SK-N-MC (cell line): ENCODE data around the gene ADGRL1.
"Not testable (repeated sequence)": the region's sequence is repeated elsewhere in the genome, so short reads cannot be mapped to it uniquely, and the experiment has no call there.

Source experiments
- FOXP2 ChIP-seq: optimal IDR thresholded peaks from 2 replicates; pipeline ENCODE3; 2011; ENCODE audit warnings: mild to moderate bottlenecking, moderate library complexity; ENCODE audit not compliant: insufficient read depth; ENCODE audit errors: extremely low read length, control extremely low read depth
- POLR2AphosphoS5 ChIP-seq: IDR thresholded peaks from 2 replicates; pipeline ENCODE4 v1.6.1; 2012; ENCODE audit warnings: mild to moderate bottlenecking, low read depth, low read length, borderline replicate concordance

DNA sequence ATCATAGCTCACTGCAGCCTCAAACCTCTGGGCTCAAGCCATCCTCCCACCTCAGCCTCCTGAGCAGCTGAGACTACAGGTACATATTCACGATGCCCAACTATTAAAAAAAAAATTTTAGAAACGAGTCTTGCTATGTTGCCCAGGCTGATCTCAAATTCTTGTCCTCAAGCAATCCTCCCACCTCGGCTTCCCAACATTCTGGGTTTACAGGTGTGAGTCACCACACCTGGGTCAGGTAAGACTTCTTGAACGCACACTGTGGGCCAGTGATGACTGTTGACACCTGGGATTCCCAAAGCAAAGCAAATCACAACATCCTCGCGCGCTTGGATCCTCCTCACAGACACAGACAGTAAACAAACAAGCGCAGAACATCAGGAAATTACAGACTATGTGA, 4.5 kb downstream of the ADGRL1 start:
- not testable (repeated sequence) for TF ChIP-seq FOXP2, POLR2AphosphoS5
